Ovary (tissue), 3 donors: Measurements from ENCODE around the gene LYRM4.

Source experiments
- EP300 ChIP-seq: sonication (generic); formaldehyde crosslinking; IDR thresholded peaks from one replicate; pipeline ENCODE4 v1.6.1; 2017; ENCODE audit warnings: antibody characterized with exemption
- POLR2A ChIP-seq: fragments of 450-650 bp; IDR thresholded peaks from one replicate; pipeline ENCODE4 v1.6.1; 2017; ENCODE audit warnings: antibody characterized with exemption, mild to moderate bottlenecking, moderate library complexity
- TF ChIP-seq, protein P1 (sequence below), 3 donors: fragments of 450-650 bp in 2 of 3; fragments of 200-600 bp in 1 of 3; IDR thresholded peaks; one replicate each; pipeline versions ENCODE4 v1.5.1 to v1.8.0; 2016 to 2022; ENCODE audit warnings: antibody characterized with exemption in 3 of 3, mild to moderate bottlenecking in 1 of 3
- donor health status: DM: no; HTN: no; CAD: no.

DNA sequence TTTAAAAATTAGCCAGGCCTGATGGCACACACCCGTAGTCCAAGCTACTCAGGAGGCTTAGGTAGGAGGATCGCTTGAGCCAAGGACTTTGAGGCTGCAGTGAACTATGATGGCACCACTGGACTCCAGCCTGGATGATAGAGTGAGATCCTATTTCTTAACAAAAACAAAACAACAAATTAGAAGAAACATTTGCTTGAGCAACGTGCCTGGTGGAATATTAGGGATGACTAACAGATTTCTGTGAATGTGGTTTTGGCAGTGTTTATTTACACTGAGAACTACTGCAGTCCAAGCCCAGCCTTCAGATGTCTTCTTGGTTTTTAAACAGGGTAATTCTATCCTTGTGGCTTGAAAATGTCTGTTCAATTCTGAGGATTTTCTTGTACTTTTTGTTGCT is 166.4 kb downstream of the LYRM4 start:
- TF ChIP-seq, protein P1, sequence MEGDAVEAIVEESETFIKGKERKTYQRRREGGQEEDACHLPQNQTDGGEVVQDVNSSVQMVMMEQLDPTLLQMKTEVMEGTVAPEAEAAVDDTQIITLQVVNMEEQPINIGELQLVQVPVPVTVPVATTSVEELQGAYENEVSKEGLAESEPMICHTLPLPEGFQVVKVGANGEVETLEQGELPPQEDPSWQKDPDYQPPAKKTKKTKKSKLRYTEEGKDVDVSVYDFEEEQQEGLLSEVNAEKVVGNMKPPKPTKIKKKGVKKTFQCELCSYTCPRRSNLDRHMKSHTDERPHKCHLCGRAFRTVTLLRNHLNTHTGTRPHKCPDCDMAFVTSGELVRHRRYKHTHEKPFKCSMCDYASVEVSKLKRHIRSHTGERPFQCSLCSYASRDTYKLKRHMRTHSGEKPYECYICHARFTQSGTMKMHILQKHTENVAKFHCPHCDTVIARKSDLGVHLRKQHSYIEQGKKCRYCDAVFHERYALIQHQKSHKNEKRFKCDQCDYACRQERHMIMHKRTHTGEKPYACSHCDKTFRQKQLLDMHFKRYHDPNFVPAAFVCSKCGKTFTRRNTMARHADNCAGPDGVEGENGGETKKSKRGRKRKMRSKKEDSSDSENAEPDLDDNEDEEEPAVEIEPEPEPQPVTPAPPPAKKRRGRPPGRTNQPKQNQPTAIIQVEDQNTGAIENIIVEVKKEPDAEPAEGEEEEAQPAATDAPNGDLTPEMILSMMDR (IDR thresholded peaks at IDR 0.05): no peak
- TF ChIP-seq POLR2A: no peak
- TF ChIP-seq EP300: no peak
